COR-L47 (cell line): ENCODE results near the gene GDI1.

ENCODE experiments used
- DNase-seq: peaks from one replicate; lab custom pipeline; 2025; lab: John Stamatoyannopoulos, UW

GDI1 gene

DNA sequence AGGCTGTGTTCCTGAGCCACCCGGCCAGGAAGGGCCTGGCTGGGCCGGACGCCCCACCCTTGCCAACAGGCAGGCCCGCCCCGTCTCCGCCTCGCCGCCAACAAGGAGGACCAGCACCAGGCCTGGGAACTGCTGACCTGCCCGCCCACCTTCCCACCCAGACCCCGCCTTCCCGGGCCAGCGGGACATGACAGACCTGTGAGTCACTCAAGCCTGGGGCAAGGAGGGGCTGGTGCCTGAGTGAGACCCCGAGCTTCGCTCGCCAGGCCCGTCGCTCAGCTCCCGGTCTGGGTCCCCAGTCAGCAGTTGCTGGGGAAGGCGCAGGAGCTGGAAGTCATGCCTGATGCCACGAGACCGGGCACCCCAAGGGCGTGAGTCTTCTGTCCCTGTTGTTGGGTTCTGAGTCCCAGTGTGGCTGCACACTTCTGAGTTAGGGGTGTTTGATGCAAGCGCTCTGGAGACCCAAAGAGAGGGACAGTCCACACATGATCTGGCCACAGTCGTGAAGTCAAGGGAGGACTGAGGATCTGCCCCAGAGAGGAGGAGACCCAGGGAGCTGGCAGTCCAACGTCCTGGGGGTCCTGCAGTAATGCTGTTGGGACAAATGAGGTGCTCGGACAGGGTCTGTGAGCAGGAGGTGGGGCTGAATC lies 27.6 kb upstream of the GDI1 start, which contains the start of gene DNASE1L1:
Gene DNASE1L1 (minus strand): TSS at position 33 of the 650 bp plus-strand sequence. CDS start 3,686 bp downstream, outside the sequence.
- no peak for DNase-seq

DNA sequence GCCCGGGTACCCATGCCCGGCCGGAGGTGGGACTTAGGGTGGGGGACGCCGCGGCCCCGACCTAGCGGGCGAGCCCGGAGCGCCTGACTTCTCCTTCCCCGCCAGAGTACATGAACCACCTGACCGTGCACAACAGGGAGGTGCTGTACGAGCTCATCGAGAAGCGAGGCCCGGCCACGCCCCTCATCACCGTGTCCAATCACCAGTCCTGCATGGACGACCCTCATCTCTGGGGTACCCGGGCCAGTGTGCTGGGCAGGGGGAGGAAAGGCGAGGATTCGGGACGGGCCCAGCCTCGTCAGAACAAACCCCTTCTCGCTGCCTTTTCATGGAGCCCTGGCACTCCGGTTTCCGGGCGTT lies 25.0 kb upstream of the GDI1 start:
- peak; percentile 48 for DNase-seq

DNA sequence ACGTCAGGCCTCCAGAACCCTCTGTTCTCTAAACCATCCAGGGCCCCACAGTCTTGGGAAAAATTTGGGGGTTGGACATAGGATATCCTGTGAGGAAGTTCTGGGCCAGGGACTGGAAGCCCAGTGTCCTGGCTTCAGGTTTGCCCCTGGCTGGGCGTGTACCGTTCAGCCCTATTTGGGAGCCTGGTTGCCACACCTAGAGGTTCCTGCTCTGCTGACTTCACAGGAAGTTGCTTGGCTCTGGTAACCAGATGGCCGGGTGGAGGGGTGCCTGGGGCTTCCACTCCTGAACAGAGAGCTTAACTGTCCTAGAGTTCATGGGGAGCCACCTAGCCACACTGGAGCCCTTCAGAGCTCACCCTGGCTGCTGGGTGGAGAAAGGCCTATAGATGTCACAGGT lies 24.5 kb upstream of the GDI1 start:
- no peak for DNase-seq

DNA sequence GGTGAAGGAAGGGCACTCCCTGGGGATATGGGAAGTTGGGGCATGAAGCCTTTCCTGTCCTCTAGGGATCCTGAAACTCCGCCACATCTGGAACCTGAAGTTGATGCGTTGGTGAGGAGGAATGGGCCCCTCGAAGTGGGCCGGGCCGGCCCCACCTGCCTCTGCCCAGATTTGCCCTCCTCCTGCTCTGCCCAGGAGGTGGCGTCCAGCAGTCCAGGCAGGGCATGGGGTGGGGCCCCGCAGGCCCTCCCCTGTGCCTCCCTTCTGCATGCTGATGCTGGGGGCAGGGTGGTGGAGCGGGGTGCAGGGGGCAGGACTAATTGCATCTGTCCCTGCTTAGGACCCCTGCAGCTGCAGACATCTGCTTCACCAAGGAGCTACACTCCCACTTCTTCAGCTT lies 23.8 kb upstream of the GDI1 start:
- no peak for DNase-seq

DNA sequence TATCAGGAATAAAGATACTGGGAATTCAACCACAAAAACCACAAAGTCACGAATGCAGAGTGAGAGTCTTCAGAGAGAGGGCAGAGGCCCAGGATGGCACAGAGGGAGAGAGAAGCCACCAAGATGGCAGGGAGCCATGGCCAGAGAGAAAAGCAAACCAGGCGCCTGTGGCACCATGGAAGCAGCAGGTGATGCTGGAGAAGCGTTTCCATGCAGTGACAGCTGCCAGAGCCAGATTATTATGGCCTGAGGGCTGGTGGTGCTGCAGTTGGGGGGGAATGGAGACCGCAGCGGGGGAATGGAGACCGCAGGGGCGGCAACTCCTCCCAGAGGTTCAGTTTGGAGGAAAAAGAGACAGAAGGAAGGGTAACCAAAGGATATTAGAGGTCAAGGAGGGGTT lies 19.8 kb upstream of the GDI1 start:
- DNase-seq: peak; percentile 46

DNA sequence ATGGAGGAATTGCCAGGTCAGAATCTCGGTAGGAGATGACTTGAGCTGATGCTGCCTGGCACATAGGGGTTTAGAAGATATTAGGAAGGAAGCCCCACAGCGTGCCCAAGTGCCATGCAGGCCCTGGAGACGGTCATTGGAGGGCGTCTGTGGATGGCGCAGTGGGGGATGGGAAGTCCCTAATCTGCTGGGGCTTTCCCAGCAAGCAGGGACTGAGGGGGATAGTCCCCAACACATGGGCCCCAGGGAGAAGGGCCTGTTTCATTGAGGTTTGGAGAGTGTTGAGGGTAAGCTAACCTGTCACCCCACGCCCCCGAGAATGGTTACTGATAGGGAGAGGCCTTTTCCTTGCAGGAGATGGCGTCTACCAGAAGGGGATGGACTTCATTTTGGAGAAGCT lies 17.8 kb upstream of the GDI1 start:
- DNase-seq: no peak

DNA sequence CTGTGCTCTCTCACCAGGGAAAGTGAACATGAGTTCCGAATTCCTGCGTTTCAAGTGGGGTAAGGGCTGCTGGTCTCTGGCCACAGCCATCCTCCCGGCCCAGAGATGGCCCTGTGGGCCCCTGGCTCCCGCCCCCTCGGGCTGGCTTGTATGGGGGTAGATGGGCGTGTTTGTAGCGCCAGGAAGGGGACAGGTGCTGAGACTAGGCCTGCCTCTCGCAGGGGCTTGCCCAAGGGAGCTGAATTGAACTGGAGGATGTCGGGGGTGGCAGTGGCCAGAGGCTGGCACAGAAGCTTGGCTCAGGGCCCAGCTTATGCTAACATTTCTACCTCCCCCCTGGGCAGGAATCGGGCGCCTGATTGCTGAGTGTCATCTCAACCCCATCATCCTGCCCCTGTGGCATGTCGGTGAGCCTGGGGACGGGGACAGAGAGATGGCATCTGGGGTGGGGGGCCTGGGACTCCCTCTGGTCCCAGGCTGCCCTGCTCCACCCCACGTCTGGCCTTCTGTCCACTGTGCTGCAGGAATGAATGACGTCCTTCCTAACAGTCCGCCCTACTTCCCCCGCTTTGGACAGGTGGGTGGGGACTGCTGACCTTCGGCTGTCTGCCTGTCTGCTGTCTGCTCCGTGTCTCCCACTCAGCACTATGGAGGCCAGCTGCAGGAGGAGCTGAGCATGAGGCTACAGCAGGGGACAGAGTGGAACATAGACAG lies 17.1 kb upstream of the GDI1 start:
- DNase-seq: peak; percentile 82

DNA sequence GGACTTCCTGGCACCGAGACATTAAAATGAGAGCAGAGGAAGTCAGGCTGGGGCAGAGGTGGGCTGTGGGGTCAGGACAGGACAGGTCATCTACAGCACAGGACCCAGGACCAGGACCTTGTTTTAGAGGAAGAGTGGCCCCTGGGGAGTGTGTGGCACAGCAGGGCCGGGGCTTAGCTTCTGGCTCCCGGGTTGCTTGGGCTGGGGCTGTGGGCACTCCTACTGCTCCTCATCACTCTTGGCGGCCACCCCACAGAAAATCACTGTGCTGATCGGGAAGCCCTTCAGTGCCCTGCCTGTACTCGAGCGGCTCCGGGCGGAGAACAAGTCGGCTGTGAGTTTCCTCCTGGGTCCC lies 16.6 kb upstream of the GDI1 start:
- no peak for DNase-seq

DNA sequence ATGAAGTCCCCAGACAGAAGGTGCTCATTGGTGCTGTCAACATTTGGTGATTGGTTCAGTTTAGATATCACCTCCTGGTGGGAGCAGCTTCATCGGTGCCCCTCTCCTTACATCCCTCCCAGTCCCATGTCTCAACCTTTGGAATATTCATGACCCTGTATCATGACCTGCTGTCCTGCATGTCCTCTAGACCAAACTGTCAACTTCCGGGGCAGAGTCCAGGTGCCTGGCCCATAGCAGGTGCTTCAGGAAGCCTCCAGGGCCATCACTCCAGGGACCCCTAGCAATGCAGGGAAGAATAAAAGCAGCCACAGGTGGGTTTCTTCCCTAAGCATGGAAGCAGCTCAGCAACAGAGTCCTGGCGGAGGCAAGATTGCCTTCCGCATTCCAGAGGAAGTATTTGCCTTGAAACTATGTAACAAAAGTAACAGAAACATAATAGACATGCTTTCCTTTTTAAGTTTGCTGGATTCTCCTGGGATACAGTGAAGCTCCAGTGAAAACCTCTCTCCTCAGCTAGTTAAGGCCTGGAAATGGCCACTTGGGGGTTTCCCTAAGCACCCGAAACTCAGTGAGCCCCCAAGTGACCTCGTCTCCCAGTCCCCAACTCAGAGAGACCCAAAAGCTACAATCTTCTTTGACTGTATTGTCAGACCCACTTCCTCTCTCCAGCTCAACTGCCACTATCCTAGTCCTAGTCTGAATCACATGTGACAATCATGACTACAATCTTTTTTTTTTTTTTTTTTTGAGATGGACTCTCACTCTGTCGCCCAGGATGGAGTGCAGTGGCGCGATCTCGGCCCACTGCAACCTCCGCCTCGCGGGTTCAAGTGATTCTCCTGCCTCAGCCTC lies 9.8 kb upstream of the GDI1 start:
- no peak for DNase-seq

DNA sequence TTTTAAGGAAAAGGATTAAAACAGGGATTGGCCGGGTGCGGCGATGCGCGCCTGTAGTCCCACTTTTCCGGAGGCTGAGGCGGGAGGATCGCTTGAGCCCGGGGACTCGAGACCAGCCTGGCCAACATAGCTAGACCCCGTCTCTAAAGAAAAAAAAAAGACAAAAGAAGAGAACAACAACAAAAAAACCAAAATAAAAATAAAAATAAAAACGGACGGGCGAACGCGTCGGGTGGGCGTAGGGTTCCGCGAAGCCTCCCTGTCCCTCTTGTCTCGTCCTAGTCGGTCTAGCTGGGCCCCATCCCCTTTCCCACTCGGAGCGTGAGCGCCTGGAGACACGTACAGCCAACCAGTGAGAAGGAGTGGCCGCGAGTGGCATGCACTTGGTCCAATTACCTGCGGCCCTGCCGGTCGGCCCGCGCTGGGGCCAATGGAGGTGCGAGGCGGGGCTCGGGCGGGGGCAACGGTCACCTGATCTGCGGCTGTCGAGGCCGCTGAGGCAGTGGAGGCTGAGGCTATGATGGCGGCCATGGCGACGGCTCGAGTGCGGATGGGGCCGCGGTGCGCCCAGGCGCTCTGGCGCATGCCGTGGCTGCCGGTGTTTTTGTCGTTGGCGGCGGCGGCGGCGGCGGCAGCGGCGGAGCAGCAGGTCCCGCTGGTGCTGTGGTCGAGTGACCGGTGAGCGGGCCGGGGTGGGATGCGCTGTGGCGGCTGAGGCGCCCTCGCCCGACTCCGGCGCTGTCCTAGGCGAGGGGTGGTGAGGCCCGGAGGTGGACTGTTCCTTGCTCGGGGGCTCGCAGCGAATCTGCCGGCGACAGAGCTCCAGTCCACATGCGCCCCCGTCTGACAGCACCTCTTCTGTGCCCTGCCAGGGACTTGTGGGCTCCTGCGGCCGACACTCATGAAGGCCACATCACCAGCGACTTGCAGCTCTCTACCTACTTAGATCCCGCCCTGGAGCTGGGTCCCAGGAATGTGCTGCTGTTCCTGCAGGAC lies 8.5 kb upstream of the GDI1 start, which contains the start of gene ATP6AP1:
Gene ATP6AP1 (plus strand): TSS at position 502 of the 996 bp plus-strand sequence. CDS start 16 bp downstream, at position 518.
- peak; percentile 86 for DNase-seq

DNA sequence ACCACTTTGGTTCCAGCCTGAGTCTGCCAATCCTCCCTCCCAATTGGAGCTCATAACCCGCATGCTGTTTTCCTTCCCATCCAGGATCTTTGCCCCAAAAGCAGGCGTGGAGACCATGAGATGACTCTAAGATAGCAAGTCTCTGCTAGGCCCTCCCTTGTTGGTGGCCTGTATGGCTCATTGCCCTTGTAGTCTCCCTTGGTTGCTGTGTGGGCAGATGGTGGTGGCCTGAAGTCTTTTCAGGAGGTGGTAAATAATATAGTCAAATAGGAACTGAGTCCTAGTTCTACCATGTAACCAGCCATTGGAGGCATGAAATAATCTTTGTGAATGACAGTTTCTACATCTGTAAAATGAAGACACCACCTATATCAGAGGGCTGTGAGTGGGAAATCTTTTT lies 7.2 kb upstream of the GDI1 start:
- DNase-seq: no peak

DNA sequence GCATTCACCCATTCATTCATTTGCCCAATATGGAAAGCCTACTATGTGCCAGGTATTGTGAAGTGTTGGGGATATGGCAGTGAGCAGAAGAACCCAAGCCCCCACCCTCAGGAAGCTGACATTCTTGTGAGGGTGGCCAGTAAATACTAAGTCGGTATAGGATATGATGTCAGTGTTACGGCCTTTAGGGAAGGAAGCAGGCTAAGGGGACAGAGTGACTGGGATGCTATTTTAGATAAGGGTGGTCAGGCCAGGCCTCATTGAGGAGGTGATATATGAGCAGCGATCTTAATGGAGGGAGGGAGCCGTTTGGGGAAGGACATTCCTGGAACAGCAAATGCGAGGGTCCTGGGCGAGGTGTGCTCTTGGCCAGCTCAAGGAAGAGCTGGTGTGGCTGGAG lies 6.5 kb upstream of the GDI1 start:
- DNase-seq: no peak

DNA sequence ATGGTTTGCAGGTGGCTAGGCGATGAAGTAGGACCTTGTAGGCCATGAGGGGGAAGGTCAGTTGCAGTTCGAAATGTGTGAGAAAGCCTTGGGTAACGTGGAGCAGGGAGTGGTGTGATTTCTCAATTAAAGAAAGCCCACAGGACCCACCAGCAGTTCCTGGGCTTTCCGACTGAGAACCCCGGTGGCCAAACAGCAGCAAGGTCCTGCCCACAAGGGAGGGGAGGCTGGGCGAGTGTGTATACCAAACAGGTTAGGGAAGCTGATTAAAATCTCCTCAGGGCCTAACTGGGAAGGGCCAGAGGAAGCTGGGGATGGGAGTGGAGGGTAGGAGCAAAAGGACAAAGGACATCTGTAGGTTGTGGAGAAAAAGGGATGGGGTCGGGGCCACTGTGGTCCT lies 6.0 kb upstream of the GDI1 start:
- no peak for DNase-seq

DNA sequence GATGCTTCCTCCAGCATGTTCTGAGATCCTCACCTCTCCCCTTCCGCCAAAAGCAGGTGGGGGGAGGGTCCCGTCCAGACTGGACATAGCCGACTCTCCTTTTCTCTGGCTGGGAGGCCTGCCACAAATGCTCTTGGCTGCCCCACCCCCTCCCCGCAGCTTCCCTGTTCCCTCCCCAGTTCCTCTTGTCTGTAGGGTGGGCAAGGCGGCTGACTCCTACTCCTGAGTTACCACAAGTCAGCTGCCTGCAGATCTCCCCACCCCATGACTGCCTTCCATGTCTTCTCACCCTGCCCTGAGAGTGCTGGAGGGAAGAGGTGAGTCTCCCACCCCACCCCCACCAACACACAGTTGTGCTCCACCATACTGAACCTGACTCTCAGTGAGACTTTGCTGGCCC lies 5.6 kb upstream of the GDI1 start:
- DNase-seq: no peak

DNA sequence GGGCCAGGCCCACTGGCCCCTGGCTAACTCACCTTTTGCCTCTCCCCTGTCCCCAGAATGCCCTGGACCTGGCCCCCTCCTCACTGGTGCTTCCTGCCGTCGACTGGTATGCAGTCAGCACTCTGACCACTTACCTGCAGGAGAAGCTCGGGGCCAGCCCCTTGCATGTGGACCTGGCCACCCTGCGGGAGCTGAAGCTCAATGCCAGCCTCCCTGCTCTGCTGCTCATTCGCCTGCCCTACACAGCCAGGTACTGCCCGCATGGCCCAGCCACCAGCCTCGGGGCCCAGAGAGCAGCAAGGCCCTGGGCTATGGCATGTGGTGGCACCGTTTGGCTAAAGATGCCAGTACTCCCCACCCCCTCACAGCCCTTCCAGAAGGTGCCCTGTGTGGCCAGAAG lies 4.7 kb upstream of the GDI1 start:
- no peak for DNase-seq

DNA sequence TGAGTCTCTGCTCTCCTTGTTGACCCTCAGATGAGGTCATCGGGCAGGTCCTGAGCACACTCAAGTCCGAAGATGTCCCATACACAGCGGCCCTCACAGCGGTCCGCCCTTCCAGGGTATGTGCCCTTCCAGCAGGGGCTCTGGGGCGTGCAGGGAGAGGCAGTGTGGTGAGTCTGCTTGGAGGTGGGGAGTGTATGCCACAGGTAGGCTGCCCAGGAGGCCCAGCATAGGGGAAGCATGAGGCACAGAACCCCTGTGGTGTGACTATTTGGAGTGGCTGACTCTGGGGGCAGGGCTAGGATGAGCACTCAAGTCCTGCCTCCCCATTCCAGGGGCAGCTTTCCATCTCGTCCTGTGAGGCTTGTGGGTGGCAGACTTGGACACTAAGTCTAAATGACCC lies 3.3 kb upstream of the GDI1 start:
- no peak for DNase-seq

DNA sequence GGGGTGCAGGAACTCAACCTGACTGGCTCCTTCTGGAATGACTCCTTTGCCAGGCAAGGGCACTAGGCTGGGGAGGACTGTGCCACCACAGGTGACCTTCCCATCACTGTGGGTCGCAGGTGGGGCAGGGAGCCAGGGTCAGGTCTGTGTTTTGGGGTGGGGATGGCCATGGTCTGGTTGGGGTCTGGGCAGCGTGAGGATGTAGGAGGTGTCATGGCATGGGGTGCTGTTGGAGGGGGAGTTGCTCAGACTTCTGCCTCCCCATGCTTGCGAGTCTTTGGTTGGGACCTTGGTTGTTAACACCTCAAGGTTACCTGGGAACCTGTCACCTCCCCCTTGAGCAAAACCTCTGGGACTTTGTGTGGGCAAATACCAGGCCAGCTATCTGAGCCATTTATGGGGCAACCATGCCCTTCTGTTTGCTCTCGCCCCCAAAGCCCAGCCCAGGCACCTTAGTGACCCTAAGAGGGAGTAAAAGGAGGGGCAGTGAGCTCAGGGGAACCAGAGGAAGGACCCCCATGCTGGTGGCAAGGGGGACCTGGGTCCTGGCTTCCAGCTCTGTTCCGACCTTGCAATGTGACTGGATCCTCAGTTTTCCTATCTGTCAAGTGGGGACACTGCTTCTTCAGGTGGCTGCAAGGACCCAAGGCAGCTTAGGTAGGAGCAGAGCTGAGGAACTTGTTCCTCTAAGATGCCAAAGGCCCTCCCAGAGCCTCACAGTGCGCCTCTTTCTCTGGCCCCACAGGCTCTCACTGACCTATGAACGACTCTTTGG lies 2.4 kb upstream of the GDI1 start:
- no peak for DNase-seq

DNA sequence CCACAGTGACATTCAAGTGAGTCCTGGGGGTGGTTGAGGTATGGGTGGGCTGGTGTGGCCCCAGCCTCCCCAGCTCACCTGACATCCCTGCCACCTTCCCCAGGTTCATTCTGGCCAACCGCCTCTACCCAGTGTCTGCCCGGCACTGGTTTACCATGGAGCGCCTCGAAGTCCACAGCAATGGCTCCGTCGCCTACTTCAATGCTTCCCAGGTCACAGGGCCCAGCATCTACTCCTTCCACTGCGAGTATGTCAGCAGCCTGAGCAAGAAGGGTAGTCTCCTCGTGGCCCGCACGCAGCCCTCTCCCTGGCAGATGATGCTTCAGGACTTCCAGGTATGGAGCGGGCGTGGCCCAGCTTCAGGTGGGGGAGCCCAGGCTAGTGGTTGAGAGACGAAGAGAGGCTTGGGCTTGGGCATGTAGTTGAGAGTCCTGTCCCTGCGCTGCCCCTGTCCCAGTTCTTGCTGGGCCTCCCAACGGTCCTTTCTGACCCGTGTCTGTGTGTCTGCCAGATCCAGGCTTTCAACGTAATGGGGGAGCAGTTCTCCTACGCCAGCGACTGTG lies 1.7 kb upstream of the GDI1 start:
- no peak for DNase-seq

DNA sequence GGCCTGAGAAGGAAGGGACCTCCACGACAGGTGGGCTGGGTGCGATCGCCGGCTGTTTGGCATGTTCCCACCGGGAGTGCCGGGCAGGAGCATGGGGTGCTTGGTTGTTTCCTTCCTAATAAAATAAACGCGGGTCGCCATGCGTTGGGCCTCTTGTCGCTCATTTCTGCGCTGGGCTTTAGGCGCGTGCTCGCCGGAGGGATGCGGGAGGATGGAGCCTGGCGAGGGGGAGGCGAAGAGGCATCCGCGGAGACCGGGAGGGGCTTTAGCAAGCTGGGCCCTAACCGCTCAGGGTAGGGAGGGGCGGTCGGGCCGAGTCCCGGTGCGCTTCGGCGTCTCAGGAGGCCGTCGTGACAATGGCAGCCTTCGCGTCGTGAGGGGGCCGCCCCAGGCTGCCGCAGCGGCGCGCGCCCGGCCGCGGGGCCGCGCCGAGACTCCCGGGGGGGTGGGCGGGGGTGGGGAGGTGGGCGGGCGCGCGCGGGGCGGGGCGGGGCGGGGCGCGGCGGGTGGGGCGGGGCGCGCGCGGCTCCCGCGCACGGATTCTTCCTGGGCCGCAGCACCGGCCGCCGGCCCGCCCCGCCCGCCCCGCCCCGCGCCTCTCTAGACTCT lies 476 bp upstream of the GDI1 start:
- peak; percentile 25 for DNase-seq
